HG03280 (cell line): ENCODE data around the gene PRIMA1.

ENCODE experiments used
- ATAC-seq: cut with Tn5 transposase; IDR thresholded peaks from one replicate; pipeline ENCODE4 v1.9.1; 2021; ENCODE audit warnings: mild to moderate bottlenecking, moderate library complexity; ENCODE audit not compliant: unreplicated experiment

Gene PRIMA1

GRCh38 chr14:93688239-93688666 is 100.0 kb downstream of the PRIMA1 start:
- ATAC-seq = no peak

GRCh38 chr14:93686268-93686667 is 102.0 kb downstream of the PRIMA1 start:
- no peak for ATAC-seq

GRCh38 chr14:93685121-93685895 is 103.0 kb downstream of the PRIMA1 start:
- ATAC-seq = no peak

- ATAC-seq = no peak
These were observed 105.1 kb downstream of the PRIMA1 start for GRCh38 chr14:93683226-93683625.

GRCh38 chr14:93682459-93682858 is 105.8 kb downstream of the PRIMA1 start:
- ATAC-seq = no peak

- ATAC-seq = no peak
These were observed 111.8 kb downstream of the PRIMA1 start for GRCh38 chr14:93676416-93676958.

GRCh38 chr14:93675651-93676050 is 112.6 kb downstream of the PRIMA1 start:
- ATAC-seq = no peak

GRCh38 chr14:93674343-93674742 is 113.9 kb downstream of the PRIMA1 start:
- no peak for ATAC-seq

- ATAC-seq = no peak
These were observed 118.7 kb downstream of the PRIMA1 start for GRCh38 chr14:93669632-93670031.
